H1 (cell line): Measurements from ENCODE around the gene HSD11B1L. TPM values are rescaled to one million over a fixed set of nuclear protein-coding genes. Genes with fewer than 3 reads are reported as not detected.

Experiments used
- KDM5A ChIP-seq: fragments of 200-600 bp; IDR thresholded peaks from 2 replicates; pipeline ENCODE4 v1.7.1; 2012; ENCODE audit warnings: mild to moderate bottlenecking, low read length, inconsistent platforms, mixed read lengths
- MAFK ChIP-seq: IDR thresholded peaks from 2 replicates; pipeline ENCODE4 v1.6.1; 2012; ENCODE audit warnings: low read depth, mild to moderate bottlenecking, improper control_type of control experiment, low read length
- SIX5 ChIP-seq: IDR thresholded peaks from 2 replicates; pipeline ENCODE4 v1.6.1; 2011; ENCODE audit warnings: mild to moderate bottlenecking, low read depth, low read length
- SP1 ChIP-seq: IDR thresholded peaks from 2 replicates; pipeline ENCODE4 v1.6.1; 2011; ENCODE audit warnings: low read depth, low read length
- SP2 ChIP-seq: IDR thresholded peaks from 2 replicates; pipeline ENCODE4 v1.6.1; 2012; ENCODE audit warnings: mild to moderate bottlenecking, low read length, inconsistent platforms
- SP4 ChIP-seq: IDR thresholded peaks from 2 replicates; pipeline ENCODE4 v1.6.1; 2012; ENCODE audit warnings: low read length, inconsistent platforms
- TBP ChIP-seq: IDR thresholded peaks from 2 replicates; pipeline ENCODE4 v1.6.1; 2011; ENCODE audit warnings: low read depth, low read length, improper control_type of control experiment
- ZNF274 ChIP-seq: IDR thresholded peaks from 2 replicates; pipeline ENCODE4 v1.7.0; 2012; ENCODE audit warnings: low read length, borderline replicate concordance; ENCODE audit errors: extremely low read depth
- polyA plus RNA-seq, 7 experiments: library from polyadenylated mRNA; depleted of rRNA in 3 of 7; stranded (reverse) in 5 of 7; unstranded in 2 of 7; fragments of >200 nt in 5 of 7; fragments of 200-250 nt in 2 of 7; gene quantifications; 1 replicate in 5 of 7; 2 replicates in 1 of 7; 4 replicates in 1 of 7; pipeline versions ENCODE4 v1.2.1 to v1.2.3, GENCODE V29; 2011 to 2013; ENCODE audit warnings: missing spikeins in 2 of 7, mixed read lengths in 2 of 7
- total RNA-seq: library from RNA; stranded (reverse); fragmentation: NEBNext Ultra II Directional; extraction: Animal tissue kit (Norgen Biotek cat#: 25700); gene quantifications from 2 replicates; pipeline ENCODE4 v1.2.1, GENCODE V29; 2021
- TF ChIP-seq, protein P1 (sequence below): IDR thresholded peaks from 2 replicates; pipeline ENCODE4 v1.6.1; 2012; ENCODE audit warnings: inconsistent platforms
- TF ChIP-seq, protein P2 (sequence below): fragments of 300-600 bp; sonication (generic); IDR thresholded peaks from 2 replicates; pipeline ENCODE4 v1.7.1; 2012; ENCODE audit warnings: low read length, moderate library complexity, mild to moderate bottlenecking, inconsistent platforms; ENCODE audit not compliant: insufficient replicate concordance

Gene HSD11B1L
- total and polyA plus RNA-seq, 2 of the 8 experiments (the other 6 are each of a cell fraction or from before 2014, with no cell fraction given): 8.2 to 20.6 TPM

DNA sequence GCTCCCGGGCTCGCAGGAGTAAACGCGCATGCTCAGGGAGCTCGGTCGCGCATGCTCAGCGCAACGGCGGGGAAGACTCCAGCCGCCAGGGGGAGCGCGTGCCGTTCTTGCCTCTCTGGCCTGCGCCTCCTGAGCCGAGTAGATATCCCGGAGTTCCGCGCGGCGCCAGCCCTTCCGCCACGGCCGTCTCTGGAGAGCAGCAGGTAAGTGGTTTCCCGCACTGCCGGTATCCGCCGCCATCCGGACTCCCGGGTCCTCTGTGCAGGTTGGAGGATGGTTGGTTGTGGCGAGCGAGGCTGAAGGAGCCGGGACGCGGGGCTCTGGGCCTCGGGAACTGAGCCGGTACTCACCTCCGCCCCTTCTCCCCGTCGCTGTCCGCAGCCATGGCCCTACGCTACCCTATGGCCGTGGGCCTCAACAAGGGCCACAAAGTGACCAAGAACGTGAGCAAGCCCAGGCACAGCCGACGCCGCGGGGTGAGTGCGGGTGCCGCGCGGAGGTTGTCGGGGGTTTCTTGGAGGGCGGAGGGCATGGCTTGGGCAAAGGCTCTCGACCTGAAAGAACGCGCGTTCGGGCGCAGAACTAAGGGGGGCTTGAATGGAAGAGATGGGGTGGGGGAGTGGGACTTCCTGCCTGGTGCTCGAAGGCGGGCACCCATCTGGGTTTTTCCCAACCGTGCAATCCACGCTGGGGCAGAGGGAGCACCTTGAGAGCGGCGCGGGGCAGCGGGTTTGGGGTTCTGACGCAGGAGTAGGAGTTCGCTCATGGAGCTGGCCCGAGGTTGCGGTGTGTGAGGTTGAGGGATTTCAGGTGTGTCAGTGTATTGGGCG, 9.5 kb downstream of the HSD11B1L start, which contains the start of gene RPL36 (continued):
- TF ChIP-seq, protein P1, sequence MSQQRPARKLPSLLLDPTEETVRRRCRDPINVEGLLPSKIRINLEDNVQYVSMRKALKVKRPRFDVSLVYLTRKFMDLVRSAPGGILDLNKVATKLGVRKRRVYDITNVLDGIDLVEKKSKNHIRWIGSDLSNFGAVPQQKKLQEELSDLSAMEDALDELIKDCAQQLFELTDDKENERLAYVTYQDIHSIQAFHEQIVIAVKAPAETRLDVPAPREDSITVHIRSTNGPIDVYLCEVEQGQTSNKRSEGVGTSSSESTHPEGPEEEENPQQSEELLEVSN: no peak
- TF ChIP-seq SP4: peak; percentile 34; the same call in 1 of the 2 replicates
- TF ChIP-seq MAFK: no peak
- TF ChIP-seq ZNF274: no peak
- no peak for TF ChIP-seq SIX5
- TF ChIP-seq TBP: peak; percentile 98
- TF ChIP-seq SP1: peak; percentile 47; the same call in 1 of the 2 replicates
- TF ChIP-seq KDM5A: no peak
- TF ChIP-seq, protein P2, sequence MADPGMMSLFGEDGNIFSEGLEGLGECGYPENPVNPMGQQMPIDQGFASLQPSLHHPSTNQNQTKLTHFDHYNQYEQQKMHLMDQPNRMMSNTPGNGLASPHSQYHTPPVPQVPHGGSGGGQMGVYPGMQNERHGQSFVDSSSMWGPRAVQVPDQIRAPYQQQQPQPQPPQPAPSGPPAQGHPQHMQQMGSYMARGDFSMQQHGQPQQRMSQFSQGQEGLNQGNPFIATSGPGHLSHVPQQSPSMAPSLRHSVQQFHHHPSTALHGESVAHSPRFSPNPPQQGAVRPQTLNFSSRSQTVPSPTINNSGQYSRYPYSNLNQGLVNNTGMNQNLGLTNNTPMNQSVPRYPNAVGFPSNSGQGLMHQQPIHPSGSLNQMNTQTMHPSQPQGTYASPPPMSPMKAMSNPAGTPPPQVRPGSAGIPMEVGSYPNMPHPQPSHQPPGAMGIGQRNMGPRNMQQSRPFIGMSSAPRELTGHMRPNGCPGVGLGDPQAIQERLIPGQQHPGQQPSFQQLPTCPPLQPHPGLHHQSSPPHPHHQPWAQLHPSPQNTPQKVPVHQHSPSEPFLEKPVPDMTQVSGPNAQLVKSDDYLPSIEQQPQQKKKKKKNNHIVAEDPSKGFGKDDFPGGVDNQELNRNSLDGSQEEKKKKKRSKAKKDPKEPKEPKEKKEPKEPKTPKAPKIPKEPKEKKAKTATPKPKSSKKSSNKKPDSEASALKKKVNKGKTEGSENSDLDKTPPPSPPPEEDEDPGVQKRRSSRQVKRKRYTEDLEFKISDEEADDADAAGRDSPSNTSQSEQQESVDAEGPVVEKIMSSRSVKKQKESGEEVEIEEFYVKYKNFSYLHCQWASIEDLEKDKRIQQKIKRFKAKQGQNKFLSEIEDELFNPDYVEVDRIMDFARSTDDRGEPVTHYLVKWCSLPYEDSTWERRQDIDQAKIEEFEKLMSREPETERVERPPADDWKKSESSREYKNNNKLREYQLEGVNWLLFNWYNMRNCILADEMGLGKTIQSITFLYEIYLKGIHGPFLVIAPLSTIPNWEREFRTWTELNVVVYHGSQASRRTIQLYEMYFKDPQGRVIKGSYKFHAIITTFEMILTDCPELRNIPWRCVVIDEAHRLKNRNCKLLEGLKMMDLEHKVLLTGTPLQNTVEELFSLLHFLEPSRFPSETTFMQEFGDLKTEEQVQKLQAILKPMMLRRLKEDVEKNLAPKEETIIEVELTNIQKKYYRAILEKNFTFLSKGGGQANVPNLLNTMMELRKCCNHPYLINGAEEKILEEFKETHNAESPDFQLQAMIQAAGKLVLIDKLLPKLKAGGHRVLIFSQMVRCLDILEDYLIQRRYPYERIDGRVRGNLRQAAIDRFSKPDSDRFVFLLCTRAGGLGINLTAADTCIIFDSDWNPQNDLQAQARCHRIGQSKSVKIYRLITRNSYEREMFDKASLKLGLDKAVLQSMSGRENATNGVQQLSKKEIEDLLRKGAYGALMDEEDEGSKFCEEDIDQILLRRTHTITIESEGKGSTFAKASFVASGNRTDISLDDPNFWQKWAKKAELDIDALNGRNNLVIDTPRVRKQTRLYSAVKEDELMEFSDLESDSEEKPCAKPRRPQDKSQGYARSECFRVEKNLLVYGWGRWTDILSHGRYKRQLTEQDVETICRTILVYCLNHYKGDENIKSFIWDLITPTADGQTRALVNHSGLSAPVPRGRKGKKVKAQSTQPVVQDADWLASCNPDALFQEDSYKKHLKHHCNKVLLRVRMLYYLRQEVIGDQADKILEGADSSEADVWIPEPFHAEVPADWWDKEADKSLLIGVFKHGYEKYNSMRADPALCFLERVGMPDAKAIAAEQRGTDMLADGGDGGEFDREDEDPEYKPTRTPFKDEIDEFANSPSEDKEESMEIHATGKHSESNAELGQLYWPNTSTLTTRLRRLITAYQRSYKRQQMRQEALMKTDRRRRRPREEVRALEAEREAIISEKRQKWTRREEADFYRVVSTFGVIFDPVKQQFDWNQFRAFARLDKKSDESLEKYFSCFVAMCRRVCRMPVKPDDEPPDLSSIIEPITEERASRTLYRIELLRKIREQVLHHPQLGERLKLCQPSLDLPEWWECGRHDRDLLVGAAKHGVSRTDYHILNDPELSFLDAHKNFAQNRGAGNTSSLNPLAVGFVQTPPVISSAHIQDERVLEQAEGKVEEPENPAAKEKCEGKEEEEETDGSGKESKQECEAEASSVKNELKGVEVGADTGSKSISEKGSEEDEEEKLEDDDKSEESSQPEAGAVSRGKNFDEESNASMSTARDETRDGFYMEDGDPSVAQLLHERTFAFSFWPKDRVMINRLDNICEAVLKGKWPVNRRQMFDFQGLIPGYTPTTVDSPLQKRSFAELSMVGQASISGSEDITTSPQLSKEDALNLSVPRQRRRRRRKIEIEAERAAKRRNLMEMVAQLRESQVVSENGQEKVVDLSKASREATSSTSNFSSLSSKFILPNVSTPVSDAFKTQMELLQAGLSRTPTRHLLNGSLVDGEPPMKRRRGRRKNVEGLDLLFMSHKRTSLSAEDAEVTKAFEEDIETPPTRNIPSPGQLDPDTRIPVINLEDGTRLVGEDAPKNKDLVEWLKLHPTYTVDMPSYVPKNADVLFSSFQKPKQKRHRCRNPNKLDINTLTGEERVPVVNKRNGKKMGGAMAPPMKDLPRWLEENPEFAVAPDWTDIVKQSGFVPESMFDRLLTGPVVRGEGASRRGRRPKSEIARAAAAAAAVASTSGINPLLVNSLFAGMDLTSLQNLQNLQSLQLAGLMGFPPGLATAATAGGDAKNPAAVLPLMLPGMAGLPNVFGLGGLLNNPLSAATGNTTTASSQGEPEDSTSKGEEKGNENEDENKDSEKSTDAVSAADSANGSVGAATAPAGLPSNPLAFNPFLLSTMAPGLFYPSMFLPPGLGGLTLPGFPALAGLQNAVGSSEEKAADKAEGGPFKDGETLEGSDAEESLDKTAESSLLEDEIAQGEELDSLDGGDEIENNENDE: no peak
- TF ChIP-seq SP2: peak; percentile 57; the same call in 1 of the 2 replicates
